ENCODE measurements around the gene GSDME.

Gene GSDME

GRCh38 chr7:24769014-24769830, 12.0 kb upstream of the GSDME start:
- no peak for DNase-seq

- no peak for DNase-seq
These were observed 10.8 kb upstream of the GSDME start for GRCh38 chr7:24767878-24768569.

GRCh38 chr7:24764972-24765744, 7.9 kb upstream of the GSDME start:
- no peak for DNase-seq

GRCh38 chr7:24764011-24764410, 6.7 kb upstream of the GSDME start:
- DNase-seq: no peak

- no peak for DNase-seq
These were observed 6.1 kb upstream of the GSDME start for GRCh38 chr7:24763303-24763901.

- no peak for DNase-seq
These were observed 5.5 kb upstream of the GSDME start for GRCh38 chr7:24762771-24763170.

- DNase-seq: no peak
These were observed 3.7 kb upstream of the GSDME start for GRCh38 chr7:24760968-24761367.

- no peak for DNase-seq
These were observed 515 bp downstream of the GSDME start for GRCh38 chr7:24756545-24757352.

- no peak for DNase-seq
These were observed 1.5 kb downstream of the GSDME start for GRCh38 chr7:24755541-24756407.

GRCh38 chr7:24754906-24755506, 2.3 kb downstream of the GSDME start:
- DNase-seq: no peak

GRCh38 chr7:24752073-24752800, 5.0 kb downstream of the GSDME start:
- DNase-seq: no peak

- DNase-seq: no peak
These were observed 5.8 kb downstream of the GSDME start for GRCh38 chr7:24751484-24751883.

- DNase-seq: no peak
These were observed 6.7 kb downstream of the GSDME start for GRCh38 chr7:24750441-24751055.

GRCh38 chr7:24748521-24748920, 8.7 kb downstream of the GSDME start:
- no peak for DNase-seq

- DNase-seq: no peak
These were observed 11.9 kb downstream of the GSDME start for GRCh38 chr7:24745355-24745754.

GRCh38 chr7:24743471-24743870, 13.8 kb downstream of the GSDME start:
- DNase-seq: no peak

- DNase-seq: no peak
These were observed 14.6 kb downstream of the GSDME start for GRCh38 chr7:24742506-24743162.

- no peak for DNase-seq
These were observed 15.4 kb downstream of the GSDME start for GRCh38 chr7:24741679-24742505.
